Measurements from ENCODE around the gene AHNAK.
"Not testable (repeated sequence)": the region's sequence is repeated elsewhere in the genome, so short reads cannot be mapped to it uniquely, and the experiment has no call there.

AHNAK gene

DNA sequence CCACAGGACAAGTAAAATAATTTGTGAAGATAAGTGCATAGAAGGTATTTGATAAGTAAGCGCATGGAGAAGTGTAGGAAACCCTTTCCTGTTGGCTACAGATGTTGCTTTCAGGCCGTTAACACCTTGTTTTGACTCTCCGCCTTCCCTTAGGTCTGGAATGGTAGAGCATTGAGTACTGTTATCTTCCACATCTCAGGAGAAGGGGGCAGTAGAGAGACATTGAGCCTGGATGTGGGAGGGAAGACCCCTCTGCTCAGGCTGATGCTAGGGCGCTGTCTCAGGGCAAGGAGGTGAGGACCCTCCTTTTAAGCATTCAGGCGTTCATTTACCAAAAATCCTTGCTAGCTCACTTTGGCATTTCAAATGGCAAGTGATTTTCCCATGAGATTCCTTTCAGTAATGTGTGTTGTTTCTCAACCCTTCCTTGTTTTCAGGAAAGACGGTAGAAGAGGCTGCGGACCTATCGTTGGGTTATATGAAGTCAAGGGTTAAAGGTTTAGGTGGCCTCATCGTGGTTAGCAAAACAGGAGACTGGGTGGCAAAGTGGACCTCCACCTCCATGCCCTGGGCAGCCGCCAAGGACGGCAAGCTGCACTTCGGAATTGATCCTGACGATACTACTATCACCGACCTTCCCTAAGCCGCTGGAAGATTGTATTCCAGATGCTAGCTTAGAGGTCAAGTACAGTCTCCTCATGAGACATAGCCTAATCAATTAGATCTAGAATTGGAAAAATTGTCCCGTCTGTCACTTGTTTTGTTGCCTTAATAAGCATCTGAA, 154.8 kb downstream of the AHNAK start:
- H3K27me3 ChIP-seq (ENCODE audit: low read depth) = no peaks in the 10 kb centered on the region
- no peaks in the 10 kb centered on the region for H3K4me1 ChIP-seq
- H3K36me3 ChIP-seq (replicated peaks) = peaks cover 4% of the 10 kb centered on the region
- no peaks in the 10 kb centered on the region for H3K9me3 ChIP-seq
- H3K4me3 ChIP-seq = no peak overlapping the region
- in situ Hi-C loops (cut with MboI; ENCODE audit: low sequenced_read_pairs) = loop anchor here (10.0 kb wide), 1 partner anchor 303 kb away; no protein-coding TSS in a partner anchor
- no peak for DNase-seq (ENCODE audit: low spot score in 2 of 2)

DNA sequence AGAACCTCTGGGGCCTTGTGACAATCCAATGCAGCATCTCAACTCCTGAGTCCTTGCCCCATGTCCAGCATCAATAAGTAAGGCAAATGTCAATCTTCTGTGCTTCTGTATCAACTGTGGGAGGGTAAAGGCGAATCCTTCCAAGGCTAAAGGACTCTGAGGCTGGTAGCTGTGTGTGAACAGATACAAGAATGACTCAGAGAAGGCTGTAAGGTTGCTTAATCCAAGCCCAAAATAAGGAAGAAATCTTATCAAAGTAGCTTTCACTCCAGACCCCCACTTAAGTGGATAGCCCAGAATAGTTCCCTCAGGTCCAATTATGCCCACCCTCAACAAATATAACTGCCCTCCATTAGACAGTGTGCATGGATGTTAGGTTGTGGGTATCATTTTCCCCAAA, 155.9 kb downstream of the AHNAK start:
- peaks cover 4% of the 10 kb centered on the region for H3K36me3 ChIP-seq (replicated peaks)
- no peaks in the 10 kb centered on the region for H3K4me1 ChIP-seq
- H3K9me3 ChIP-seq = no peaks in the 10 kb centered on the region
- no peaks in the 10 kb centered on the region for H3K27me3 ChIP-seq (ENCODE audit: low read depth)
- in situ Hi-C loops (cut with MboI; ENCODE audit: low sequenced_read_pairs) = loop anchor here (10.0 kb wide), 1 partner anchor 304 kb away; no protein-coding TSS in a partner anchor
- no peak overlapping the region for H3K4me3 ChIP-seq
- DNase-seq (ENCODE audit: low spot score in 2 of 2) = no peak

- DNase-seq (ENCODE audit: low spot score in 2 of 2) = no peak
- H3K27me3 ChIP-seq (ENCODE audit: low read depth) = no peaks in the 10 kb centered on the region
- in situ Hi-C loops (cut with MboI; ENCODE audit: low sequenced_read_pairs) = loop anchor here (10.0 kb wide), 1 partner anchor 305 kb away; no protein-coding TSS in a partner anchor
- no peak overlapping the region for H3K4me3 ChIP-seq
- H3K36me3 ChIP-seq (replicated peaks) = peaks cover 4% of the 10 kb centered on the region
- H3K9me3 ChIP-seq = no peaks in the 10 kb centered on the region
- no peaks in the 10 kb centered on the region for H3K4me1 ChIP-seq
Observed at GRCh38 chr11:62390237-62390636, 156.4 kb downstream of the AHNAK start.

DNA sequence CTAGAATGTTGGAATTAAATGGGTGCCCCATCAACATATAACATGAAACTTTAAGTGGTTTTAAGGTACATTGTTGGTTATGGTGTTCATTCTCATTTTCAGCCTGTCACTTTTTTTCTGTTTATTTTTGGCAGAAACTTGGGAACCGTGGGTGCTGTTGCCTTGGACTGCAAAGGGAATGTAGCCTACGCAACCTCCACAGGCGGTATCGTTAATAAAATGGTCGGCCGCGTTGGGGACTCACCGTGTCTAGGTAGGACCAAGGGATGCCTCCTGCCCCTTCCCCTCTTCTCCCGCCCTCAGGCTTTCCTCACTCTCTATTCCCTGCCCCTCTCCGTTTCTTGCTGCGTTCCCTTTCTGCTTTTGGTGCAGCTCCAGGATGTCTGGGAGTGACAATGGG, 157.6 kb downstream of the AHNAK start:
- Histone ChIP-seq H3K27me3 (ENCODE audit: low read depth) (no peaks in the 10 kb centered on the region), H3K4me3 (no peak overlapping the region), H3K36me3 (replicated peaks) (peaks cover 4% of the 10 kb centered on the region), H3K9me3 (no peaks in the 10 kb centered on the region), H3K4me1 (no peaks in the 10 kb centered on the region)
- in situ Hi-C loops (cut with MboI; ENCODE audit: low sequenced_read_pairs) = no loop called here
- DNase-seq (ENCODE audit: low spot score in 2 of 2) = no peak

DNA sequence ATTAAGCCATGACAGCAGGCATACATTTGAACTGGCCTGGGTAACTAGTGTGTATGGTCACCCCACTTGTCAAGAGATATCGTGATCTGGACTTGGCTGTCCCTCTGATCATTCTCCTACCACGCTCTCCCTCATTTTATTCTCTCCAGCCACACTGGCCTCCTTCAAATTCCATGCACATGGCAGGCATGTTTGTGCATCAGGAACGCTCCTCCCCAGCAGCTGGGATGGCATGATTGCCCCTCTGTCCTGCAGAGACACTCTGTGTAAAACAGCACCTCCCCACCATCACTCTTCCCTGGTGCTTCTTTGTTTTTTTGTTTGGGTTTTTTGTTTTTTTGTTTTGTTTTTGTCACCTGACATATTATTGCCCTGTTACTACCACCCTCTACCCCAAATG, 159.2 kb downstream of the AHNAK start:
- Histone ChIP-seq H3K9me3 (no peaks in the 10 kb centered on the region), H3K4me1 (peaks cover 5% of the 10 kb centered on the region), H3K4me3 (no peak overlapping the region), H3K36me3 (replicated peaks) (peaks cover 4% of the 10 kb centered on the region), H3K27me3 (ENCODE audit: low read depth) (no peaks in the 10 kb centered on the region)
- in situ Hi-C loops (cut with MboI; ENCODE audit: low sequenced_read_pairs) = no loop called here
- DNase-seq (ENCODE audit: low spot score in 2 of 2) = no peak

- H3K27me3 ChIP-seq (ENCODE audit: low read depth); H3K4me3 ChIP-seq; DNase-seq (ENCODE audit: low spot score in 2 of 2); H3K36me3 ChIP-seq (replicated peaks); in situ Hi-C loops (cut with MboI; ENCODE audit: low sequenced_read_pairs); H3K9me3 ChIP-seq: not testable (repeated sequence)
- H3K4me1 ChIP-seq = peaks cover 15% of the 10 kb centered on the region
Observed at GRCh38 chr11:62386083-62386482, 160.5 kb downstream of the AHNAK start.

- Histone ChIP-seq H3K4me3 (no peak overlapping the region), H3K4me1 (peaks cover 20% of the 10 kb centered on the region), H3K9me3 (no peaks in the 10 kb centered on the region), H3K36me3 (replicated peaks) (no peaks in the 10 kb centered on the region), H3K27me3 (ENCODE audit: low read depth) (no peaks in the 10 kb centered on the region)
- no peak for DNase-seq (ENCODE audit: low spot score in 2 of 2)
- in situ Hi-C loops (cut with MboI; ENCODE audit: low sequenced_read_pairs) = no loop called here
Observed at GRCh38 chr11:62383822-62384221, 162.8 kb downstream of the AHNAK start.

All from HAP-1 (cell line).